WI38 (cell line): Measurements from ENCODE around the gene SLC29A1.
A peak's percentile ranks its signal among the peaks of the same experiment; 100 is the strongest.

Experiments used
- H3K4me3 ChIP-seq: 2 replicates; pipeline ENCODE4 v1.5.1; 2011; ENCODE audit warnings: low read depth, mild to moderate bottlenecking, control low read depth, low read length
- TF ChIP-seq, protein P1 (sequence below): IDR thresholded peaks from 2 replicates; pipeline ENCODE4 v1.5.1; 2012; ENCODE audit warnings: low read depth, mild to moderate bottlenecking, control low read depth, low read length

Gene SLC29A1

DNA sequence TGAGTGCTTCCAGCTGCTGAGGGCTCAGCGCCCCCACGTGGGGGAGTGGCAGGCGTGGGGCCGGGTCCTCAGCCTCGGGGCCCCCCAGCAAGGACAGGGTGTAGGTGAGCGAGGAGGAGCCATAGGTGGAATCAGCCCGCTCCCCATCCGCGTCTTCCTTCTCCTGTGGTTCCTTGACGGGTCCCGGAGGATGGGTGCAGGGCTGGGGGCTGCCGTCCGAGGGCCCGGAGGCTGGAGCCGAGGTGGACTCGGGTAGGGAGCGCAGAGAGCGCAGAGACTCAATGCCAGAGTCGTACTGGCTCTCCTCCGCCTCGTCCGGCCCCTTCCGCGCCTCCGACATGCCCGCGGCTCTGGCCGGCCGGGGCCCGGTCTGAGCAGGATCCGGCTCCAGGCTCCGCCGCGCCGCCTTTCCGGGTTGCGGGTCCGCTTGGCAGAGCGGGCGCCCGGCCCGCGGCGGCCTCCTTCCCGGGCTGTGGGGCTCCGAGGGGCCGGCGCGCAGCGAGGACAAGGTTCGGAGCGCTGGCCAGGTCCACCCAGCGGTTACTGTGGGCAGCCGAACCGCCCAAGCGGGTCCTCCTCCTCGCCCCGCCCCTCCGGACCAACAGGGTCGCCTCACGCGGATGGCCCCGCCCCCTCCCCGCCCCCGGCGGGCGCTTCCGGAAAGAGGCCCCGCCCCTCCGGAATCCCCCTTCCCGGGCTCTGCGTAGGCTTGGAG lies 41.8 kb downstream of the SLC29A1 start, which contains the start of gene NFKBIE:
NFKBIE (minus strand) TSS at position 545 of the 715 bp plus-strand sequence; CDS start at position 340, 205 bp downstream.
- TF ChIP-seq, protein P1, sequence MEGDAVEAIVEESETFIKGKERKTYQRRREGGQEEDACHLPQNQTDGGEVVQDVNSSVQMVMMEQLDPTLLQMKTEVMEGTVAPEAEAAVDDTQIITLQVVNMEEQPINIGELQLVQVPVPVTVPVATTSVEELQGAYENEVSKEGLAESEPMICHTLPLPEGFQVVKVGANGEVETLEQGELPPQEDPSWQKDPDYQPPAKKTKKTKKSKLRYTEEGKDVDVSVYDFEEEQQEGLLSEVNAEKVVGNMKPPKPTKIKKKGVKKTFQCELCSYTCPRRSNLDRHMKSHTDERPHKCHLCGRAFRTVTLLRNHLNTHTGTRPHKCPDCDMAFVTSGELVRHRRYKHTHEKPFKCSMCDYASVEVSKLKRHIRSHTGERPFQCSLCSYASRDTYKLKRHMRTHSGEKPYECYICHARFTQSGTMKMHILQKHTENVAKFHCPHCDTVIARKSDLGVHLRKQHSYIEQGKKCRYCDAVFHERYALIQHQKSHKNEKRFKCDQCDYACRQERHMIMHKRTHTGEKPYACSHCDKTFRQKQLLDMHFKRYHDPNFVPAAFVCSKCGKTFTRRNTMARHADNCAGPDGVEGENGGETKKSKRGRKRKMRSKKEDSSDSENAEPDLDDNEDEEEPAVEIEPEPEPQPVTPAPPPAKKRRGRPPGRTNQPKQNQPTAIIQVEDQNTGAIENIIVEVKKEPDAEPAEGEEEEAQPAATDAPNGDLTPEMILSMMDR = no peak
- H3K4me3 ChIP-seq = peak within 1 kb of the TSS; percentile 74

- TF ChIP-seq, protein P1 = no peak
- no peak overlapping the region; the same call in 1 of the 2 replicates for H3K4me3 ChIP-seq
Observed at GRCh38 chr6:44265722-44266233, 42.4 kb downstream of the SLC29A1 start.

DNA sequence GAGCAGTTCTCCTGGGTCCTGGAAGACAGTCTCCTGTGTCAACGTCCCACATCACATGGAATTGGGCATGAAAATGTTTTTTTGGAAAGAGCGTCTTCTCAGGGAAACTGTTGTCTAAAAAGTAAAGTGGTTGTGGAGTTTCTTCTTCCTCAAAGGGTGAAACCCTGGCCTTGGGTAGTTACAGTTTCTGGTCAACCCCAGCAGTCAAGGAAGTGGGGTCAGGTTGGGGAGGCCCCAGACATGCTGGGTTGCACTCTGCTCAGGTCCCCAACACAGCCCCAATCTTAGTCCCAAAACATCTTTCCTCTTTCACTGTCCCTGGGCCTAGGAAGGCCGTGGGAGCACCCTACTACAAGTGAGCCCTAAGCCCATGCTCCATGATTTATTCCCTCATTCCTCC lies 43.0 kb downstream of the SLC29A1 start:
- TF ChIP-seq, protein P1 = no peak
- H3K4me3 ChIP-seq = no peak overlapping the region

GRCh38 chr6:44267252-44267651 lies 43.9 kb downstream of the SLC29A1 start:
- TF ChIP-seq, protein P1 = no peak

GRCh38 chr6:44268095-44268628 lies 44.8 kb downstream of the SLC29A1 start:
- no peak overlapping the region for H3K4me3 ChIP-seq
- TF ChIP-seq, protein P1 = peak; percentile 97

More at GRCh38 chr6:44267252-44267651, 43.9 kb downstream of the SLC29A1 start:
- H3K4me3 ChIP-seq = no peak overlapping the region

GRCh38 chr6:44269178-44269920 lies 46.0 kb downstream of the SLC29A1 start:
- no peak overlapping the region for H3K4me3 ChIP-seq
- TF ChIP-seq, protein P1 = no peak
